ENCODE results near the gene LIG1.
"Not testable (repeated sequence)": the region's sequence is repeated elsewhere in the genome, so short reads cannot be mapped to it uniquely, and the experiment has no call there.

LIG1 gene

DNA sequence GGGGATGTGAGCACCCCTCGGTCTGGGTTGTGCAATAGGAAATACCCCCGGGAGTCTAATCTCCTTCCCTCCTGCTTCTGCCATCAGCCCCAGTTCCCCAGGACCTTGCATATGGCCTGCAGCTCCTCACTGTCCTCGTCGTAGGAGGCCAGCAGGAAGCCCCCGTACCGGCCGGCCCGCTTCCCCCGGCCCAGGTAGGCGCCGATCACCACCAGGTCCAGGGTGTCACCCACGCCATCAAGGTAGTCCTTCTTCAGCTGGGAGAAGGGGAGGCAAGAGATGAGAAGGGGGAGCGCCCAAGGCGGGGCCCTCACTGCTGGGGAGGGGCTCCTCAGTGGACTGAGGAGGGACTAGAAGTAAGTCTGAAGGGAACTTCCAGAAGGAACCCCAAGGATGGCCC, 49.1 kb downstream of the LIG1 start:
- DNase-seq = no peak

GRCh38 chr19:48120505-48120904, 49.6 kb downstream of the LIG1 start:
- no peak for DNase-seq

- DNase-seq = peak in 3 of 4 experiments; percentile 11 to 41 (median 21)
Observed at GRCh38 chr19:48118131-48118517, 52.0 kb downstream of the LIG1 start.

GRCh38 chr19:48117515-48118130, 52.5 kb downstream of the LIG1 start:
- no peak for DNase-seq

DNA sequence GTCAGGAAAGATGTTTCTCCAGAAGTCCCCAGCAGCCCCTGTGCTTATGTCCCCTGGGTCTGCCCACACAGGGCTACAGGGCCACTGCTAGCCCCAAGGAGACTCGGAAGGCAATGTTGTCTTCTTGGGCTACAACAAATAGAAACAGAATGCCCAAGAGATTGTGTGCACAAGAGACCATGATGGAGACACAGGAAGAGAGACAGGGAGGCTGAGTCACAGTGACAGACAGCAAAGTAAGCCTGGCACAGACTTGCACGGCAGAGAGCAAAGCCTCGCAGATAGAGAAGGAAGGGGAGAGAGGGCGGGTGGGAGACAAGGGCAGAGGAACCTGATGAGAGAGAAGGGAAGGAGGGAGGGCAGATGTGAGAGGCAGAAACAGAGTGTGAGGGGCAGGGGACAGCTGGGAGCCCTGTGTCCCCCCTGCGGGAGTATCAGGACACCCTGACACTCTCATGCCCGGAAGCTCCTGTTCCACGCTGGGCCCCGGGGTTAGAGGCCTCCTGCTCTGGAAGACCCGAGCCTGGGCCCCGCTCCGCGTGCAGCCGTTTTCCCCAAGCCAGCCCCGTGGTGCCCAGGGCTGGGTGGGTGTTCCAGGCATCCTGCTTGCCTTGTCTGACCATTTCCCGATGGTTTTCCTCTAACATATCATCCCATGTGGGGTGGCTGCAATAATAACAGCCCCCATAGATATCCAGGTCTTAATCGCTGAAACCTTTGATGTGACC, 56.8 kb downstream of the LIG1 start:
- DNase-seq = peak in 3 of 4 experiments; percentile 24 to 50 (median 33)

DNA sequence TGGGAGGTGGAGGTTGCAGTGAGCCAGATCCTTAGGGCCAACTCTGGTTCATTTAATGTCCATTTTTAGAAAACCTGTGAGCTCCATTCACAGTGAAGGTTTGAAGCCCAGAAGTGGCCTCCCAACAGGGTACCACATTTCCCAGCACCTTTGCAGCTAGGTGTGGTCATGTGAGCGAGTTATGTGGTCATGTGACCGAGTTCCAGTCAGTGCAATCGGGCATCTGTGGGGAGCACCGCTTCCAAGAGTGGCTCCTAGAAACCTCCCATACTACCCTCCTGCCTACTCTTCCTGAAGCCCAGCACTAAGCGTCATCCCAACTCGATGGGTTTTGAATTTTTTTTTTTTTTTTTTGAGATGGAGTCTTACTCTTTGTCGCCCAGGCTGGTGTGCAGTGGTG, 58.9 kb downstream of the LIG1 start:
- DNase-seq = no peak

GRCh38 chr19:48110350-48110966, 59.7 kb downstream of the LIG1 start, which contains the start of gene PLA2G4C:
PLA2G4C (minus strand) TSS chr19:48110817; CDS start chr19:48106529, 4,288 bp downstream.
- peak; percentile 96 to 99 (median 98) for DNase-seq

DNA sequence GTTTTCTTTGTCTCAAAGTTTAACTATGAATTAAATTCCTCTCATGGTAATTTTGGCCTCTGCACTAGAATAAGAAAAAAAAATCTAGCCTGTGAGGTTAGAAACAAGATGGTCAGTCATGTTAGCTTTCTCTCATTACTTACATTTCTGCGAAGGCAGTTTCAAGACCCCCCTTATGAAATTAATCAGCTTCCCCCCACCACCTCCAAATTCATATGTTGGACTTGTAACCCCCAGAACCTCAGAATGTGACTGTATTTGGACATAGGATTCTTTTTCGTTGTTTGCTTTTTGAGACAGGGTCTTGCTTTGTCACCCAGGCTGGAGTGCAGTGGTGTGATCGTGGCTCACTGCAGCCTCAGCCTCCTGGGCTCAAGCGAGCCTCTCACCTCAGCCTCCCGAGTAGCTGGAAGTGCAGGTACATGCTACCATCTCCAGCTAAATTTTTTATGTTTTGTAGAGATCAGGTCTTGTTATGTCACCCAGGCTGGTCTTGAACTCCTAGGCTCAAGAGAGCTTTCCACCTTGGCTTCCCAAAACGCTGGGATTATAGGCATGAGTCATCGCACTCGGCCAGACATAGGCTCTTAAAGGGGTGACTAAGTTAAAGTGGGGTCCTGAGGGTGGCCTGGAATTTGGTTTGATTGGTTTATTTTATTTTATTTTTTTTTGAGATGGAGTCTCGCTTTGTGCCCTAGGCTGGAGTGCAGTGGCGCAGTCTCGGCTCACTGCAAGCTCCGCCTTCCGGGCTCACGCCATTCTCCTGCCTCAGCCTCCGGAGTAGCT, 61.0 kb downstream of the LIG1 start:
- DNase-seq = no peak

DNA sequence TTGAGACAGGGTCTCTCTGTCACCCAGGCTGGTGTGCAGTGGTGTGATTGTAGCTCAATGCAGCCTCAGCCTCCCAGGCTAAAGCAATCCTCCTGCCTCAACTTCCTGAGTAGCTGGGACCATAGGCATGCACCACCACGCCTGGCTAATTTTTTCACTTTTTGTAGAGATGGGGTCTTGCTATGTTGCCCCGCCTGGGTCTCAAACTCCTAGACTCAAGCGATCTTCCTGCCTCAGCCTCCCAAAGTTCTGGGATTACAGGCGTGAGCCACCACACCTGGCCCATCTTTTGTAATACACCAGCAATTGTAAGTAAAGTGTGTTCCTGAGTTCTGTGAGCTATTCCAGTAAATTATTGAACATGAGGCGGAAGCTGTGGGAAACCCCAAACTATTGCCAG, 66.2 kb downstream of the LIG1 start:
- DNase-seq = no peak

DNA sequence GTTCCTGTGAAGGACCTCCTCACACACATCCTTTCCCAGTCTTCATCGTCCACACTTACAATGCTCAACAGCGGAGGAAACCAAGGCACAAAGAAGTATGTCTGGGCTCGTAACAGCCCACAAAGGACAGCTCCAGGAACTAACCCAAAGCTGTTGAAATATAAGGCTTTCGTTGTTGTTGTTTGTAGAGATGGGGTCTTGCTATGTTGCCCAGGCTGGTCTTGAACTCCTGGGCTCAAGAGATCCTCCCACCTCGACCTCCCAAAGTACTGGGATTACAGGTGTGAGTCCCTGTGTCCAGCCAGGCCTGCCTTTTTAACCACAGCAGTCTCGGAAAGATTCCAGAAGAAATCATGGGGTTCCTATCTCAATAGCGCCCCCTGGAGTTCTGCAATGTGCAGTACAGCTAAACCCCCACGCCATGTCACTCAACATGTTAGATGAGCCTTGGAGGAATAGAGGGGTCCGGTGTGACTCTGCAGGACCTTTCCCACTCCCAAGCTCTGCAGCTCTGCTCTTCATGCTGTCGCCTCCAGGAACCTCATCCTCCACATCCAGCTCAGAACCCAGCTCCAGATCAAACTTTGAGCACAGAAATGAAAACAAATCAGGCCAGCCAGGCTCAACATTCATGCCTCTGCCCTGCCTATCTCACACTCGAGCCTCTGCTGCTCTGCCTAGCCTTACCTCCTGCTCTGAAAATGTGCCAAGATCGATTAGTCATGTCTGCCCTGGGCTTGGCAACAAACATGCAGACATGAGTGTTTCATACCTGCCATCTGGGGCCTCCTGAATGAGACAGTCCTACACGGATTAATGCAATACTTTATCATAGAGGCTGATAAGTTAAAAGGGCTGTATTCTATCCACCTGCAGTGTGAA, 67.0 kb downstream of the LIG1 start:
- peak; percentile 50 to 61 (median 58) for DNase-seq

DNA sequence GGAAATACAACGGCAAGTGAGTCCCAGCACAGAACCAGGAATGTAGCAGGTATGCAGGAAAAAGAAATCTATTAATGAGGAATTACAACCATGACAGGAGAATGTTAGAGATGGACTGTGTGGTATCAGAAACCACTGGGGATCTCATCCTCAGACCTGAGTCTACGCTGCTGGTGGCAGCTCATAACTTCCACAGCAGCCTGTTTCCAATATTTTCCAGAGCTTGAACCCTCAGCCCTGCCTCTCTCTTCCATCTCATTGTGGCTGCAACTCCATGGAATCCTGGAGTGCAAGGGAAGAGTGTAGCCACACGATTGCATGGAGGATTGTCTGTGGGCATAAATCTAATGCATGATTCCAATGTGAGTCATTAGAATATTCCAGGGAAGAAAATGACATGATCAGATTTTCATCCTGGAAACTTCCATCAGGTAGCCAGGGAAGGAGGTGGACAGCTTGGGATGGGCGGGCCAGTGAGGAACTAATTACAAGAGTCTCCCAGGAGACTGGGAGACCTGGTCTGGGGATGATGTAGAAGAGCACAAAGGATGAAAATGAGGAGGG, 74.5 kb downstream of the LIG1 start:
- no peak for DNase-seq

- DNase-seq = no peak
Observed at GRCh38 chr19:48094855-48095203, 75.3 kb downstream of the LIG1 start.

DNA sequence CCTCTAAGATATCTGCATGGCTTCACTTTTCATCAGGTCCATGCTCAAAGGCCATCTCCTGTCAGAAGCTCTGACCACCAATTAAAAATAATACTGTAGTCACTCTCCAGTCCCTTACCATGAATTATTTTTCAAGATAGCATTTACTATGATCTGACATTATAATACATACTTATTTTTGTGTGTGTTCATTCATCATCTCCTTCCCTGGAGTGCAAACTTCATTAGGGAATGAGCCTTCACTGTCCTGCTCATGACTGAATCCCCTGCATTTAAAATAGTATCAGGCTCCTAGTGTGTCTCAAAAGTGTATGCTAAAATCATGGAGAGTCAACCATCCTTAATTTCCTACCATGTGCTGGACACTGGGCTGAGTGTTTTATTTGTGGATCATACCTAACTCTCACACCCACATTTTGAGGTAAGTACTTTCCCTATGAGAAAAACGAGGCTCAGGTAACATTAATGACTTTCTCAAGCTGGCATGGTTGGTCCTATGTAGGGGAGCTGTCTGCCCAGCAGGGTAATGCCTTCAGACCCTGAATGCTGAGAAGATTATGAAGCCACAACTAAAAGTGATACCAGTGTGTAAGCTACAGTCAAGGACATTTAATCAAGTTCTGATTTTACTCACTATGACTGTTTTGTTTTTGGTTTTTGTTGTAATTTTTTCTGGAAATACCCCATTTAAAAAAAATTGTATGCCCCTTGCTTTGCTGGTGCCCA, 75.9 kb downstream of the LIG1 start:
- DNase-seq = no peak

DNA sequence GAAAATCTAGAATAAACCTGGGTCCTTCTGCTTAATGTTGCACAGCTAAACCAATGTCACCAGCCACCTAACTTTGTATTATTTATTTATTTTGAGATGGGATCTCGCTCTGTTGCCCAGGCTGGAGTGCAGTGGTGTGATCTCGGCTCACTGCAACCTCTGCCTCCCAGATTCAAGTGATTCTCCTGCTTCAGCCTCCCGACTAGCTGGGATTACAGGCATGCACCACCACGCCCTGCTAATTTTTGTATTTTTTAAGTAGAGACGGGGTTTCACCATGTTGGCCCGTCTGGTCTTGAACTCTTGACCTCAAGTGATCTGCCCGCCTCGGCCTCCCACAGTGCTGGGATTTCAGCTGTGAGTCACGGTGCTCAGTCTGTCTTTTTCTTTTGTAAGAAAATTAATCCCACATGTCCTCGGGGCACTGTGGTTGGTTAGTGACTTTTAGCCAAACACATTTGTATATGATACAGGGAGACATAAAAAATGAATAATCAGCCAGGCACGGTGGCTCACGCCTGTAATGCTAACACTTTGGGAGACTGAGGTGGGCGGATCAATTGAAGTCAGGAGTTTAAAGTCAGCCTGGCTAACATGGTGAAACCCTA, 78.9 kb downstream of the LIG1 start:
- DNase-seq = not testable (repeated sequence)

- DNase-seq = peak in 2 of 4 experiments; percentile 10 to 16
Observed at GRCh38 chr19:48090281-48090802, 79.8 kb downstream of the LIG1 start.

- DNase-seq = not testable (repeated sequence)
Observed at GRCh38 chr19:48088991-48089390, 81.2 kb downstream of the LIG1 start.

- DNase-seq = peak in 1 of 4 experiments; percentile 15
Observed at GRCh38 chr19:48085904-48086864, 84.0 kb downstream of the LIG1 start.

DNA sequence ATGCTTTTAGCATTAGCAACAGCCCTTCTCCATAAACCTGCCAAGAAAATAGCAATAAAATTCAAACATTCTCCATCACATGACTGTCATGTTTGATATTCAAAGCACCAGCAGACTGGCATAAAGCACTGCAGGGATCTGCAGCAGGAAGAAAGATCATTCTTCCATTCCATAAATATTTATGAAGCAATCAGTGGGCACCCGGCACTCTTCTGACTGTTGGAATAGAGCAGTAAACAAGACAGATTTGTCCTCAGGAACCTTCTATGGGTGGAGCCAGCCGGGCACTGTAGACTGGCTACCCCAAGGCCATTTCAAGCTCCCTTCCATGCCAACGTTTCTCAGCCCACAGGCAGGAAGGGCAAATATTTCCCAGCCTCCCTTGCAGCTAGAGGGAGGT, 85.1 kb downstream of the LIG1 start:
- DNase-seq = no peak

DNA sequence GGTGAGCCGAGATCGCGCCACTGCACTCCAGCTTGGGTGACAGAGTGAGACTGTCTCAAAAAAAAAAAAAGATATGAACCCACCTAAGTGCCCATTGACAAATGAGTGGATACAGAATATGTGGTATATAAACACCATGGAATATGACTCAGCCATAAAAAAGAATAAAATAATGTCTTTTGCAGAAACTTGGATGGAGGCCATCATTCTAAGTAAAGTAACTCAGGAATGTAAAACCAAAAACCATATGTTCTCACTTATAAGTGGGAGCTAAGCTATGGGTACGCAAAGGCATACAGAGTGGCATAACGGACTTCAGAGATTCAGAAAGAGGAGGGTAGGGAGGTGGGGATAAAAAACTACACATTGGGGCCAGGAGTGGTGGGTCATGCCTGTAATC, 89.0 kb downstream of the LIG1 start:
- DNase-seq = no peak

Data from suppressor macrophage (primary cell).